Germinal center (tissue), 1 donor: ENCODE measurements around the gene SNRPN.
"Not testable (repeated sequence)": the region's sequence is repeated elsewhere in the genome, so short reads cannot be mapped to it uniquely, and the experiment has no call there.

Experiments
- DNase-seq: peaks from one replicate; pipeline ENCODE4 v3.0.0; 2012; ENCODE audit warnings: mixed read lengths, low spot score

Gene SNRPN

GRCh38 chr15:24954783-24955530 is at the start of gene SNRPN, which contains the start of gene SNURF:
TSS of gene SNRPN (plus strand) at chr15:24954987. CDS start at chr15:24974454, 19,467 bp downstream.
TSS of gene SNURF (plus strand) at chr15:24954987. CDS start at chr15:24955049, 62 bp downstream.
- peak; percentile 42 for DNase-seq

DNA sequence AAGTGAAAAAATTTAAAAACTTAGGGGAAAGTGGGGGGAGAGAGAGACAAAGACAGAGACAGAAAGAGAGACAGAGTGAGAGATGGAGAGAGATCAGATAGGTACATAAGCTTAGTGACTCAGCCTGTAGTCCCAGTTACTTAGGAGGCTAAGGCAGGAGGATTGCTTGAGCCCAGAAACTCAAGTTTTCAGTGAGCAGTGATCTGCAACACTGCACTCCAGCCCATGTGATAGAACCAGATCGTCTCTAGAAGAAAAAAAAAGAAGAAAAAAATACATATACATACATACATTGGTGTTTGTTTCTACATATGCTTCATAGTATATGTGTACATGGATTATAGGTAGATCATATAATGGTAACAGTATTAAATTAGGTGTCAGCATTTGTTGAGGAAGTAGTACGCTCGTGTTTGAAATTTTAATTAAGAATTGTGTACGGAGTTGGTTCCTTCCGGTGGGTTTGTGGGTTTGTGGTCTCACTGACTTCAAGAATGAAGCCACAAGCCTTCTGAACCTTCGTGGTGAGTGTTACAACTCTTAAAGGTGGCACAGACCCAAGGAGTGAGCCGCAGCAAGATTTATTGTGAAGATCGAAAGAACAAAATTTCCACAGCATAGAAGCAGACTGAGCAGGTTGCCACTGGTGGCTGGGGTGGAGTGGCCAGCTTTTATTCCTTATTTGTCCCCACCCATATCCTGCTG is 38.3 kb upstream of the SNRPN start:
- no peak for DNase-seq

- no peak for DNase-seq
Observed at GRCh38 chr15:24917431-24917830, 37.4 kb upstream of the SNRPN start.

GRCh38 chr15:24919446-24919845 is 35.3 kb upstream of the SNRPN start:
- DNase-seq: no peak

DNA sequence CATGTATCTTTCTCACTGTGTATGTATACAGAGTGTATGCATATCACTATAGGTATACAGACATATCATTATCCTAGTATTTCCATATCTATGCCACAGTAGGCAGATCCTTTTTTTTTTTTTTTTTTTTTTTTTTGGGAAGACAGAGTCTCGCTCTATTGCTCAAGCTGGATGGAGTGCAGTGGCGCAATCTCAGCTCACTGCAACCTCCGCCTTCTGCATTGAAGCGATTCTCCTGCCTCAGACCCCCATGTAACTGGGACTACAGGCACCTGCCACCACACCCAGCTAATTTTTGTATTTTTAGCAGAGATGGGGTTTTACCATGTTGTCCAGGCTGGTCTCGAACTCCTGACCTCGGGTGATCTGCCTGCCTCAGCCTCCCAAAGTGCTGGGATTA is 32.0 kb upstream of the SNRPN start:
- not testable (repeated sequence) for DNase-seq

DNA sequence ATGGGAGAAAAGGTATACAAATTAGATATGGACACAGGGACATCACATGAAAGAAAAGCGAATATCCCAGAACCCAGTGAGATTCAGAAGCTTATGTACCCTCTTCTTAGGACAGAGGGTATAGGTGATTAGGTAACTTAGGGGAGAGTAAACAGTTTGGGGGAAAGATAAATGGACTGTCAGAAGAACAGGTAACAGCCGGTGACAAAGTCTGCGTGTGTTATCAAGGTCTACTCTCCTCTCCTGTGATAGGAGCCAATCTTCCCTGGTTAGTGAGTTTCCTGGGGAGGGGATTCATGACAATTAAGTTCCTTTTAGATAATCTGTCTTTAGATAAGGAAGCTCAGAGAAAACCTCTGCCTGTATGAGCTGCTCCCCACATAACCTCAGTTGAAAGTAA is 30.6 kb upstream of the SNRPN start:
- DNase-seq: no peak

DNA sequence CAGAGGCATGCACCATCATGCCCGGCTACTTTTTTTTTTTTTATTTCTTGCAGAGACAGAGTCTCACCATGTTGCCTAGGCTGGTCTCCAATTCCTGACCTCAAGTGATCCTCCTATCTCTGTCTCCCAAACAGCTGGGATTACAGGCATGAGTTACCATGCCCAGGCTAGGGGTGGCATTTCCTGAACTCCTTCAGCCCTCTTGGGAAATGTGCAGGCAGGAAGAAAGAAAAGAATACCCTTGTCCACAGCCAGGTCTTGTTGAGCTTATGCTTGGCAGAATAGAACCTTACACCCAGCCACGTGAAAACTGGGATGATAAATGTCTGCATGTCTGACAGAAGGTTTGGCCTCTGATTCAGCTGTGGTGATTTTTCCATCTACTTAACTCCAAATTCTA is 30.2 kb upstream of the SNRPN start:
- no peak for DNase-seq

- DNase-seq: not testable (repeated sequence)
Observed at GRCh38 chr15:24931874-24932732, 22.7 kb upstream of the SNRPN start.

GRCh38 chr15:24933716-24934115 is 21.1 kb upstream of the SNRPN start:
- no peak for DNase-seq

GRCh38 chr15:24938224-24938623 is 16.6 kb upstream of the SNRPN start:
- not testable (repeated sequence) for DNase-seq

DNA sequence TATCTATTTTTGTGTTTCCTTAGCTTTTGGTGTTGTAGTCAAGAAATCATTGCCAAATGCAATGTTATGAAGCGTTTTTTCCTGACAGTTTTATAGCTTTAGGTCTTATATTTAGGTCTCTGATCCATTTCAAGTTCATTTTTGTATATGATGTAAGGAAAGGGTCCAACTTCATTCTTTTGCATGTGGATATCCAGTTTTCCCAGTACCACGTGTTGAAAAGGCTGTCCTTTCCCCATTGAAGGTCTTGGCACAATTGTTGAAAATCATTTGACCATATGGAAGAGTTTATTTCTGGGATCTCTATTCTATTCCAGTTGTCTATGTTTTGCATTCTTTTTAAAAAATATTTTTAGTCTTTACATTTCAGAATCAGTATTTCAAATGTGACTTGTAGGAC is 14.6 kb upstream of the SNRPN start:
- no peak for DNase-seq

DNA sequence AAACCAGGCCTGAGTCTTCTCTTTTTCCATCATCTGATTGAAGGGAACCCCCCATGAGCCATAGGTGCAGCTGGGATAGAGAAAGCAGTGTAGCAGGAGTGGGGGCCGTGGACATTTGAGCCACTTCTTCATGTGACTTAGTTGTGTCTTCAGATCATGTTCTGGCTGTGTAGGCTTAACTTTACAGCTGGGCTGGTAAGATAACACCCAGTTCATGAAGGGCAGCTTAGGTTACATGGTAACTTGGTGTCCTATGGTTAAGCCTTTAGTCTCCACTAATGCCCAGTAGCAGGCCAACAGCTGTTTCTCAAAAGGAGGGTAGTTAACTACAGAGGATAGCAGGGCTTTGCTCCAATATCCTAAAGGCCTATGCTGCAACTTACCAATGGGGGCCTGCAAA is 11.4 kb upstream of the SNRPN start:
- DNase-seq: no peak

DNA sequence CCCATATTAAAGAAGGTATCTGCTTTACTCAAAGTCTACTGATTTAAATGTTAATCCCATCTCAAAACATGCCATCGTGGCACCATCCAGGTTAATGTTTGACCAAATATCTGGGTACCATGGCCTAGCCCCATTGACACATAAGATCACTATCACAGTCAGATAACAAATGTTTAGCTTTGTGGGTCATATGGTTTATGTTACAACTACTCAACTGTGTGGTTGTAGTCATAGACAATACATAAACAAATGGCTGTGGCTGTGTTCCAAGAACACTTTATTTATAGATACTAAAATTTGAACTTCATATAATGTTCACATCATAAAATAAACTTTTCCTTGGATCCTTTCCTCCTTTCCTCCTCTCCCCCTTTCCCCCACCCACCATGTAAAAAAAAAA is 9.8 kb upstream of the SNRPN start:
- DNase-seq: no peak

DNA sequence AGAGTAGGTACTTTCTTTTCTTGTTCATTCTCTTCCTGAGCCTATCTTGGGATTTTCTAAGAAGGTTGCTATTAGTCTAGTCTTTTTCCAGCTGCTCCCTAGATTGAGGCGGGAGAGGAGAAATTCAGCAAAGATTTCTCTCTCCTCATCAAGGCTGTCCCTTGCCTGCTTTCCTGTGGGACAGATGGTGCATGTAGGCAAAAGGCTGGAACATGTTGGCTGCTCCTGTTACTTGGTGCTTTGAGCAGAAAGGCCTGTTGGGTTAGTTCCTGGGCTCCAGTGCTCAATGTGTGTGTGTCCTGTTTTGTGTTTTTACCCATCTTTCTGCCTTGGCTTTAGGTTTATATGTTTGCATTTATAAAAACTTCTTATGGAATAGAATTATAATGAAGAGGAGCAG is 9.1 kb upstream of the SNRPN start:
- no peak for DNase-seq

GRCh38 chr15:24948495-24948894 is 6.3 kb upstream of the SNRPN start:
- DNase-seq: no peak

- peak; percentile 4 for DNase-seq
Observed at GRCh38 chr15:24955531-24955921, 739 bp downstream of the SNRPN start.

GRCh38 chr15:24956111-24956838 is 1.5 kb downstream of the SNRPN start:
- DNase-seq: peak; percentile 68

DNA sequence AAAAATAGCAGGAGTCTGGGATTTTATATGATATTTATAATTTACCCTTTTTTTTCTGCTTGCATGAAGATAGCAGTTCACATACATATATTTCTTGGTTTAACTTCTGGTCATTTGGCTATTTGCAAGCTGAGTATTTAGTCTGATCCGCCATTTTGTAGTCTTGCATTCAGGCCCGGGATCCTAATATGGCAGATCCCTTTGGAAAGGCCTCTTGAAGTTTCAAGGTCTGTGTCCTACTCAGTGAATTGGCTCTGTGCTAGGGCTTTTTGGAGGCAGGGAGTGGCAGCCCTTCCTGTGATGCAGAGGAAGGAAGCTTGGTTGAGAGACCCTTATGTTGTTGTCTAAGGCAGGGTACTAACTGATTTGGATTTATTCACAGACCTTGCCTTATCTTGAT is 2.9 kb downstream of the SNRPN start:
- DNase-seq: no peak

DNA sequence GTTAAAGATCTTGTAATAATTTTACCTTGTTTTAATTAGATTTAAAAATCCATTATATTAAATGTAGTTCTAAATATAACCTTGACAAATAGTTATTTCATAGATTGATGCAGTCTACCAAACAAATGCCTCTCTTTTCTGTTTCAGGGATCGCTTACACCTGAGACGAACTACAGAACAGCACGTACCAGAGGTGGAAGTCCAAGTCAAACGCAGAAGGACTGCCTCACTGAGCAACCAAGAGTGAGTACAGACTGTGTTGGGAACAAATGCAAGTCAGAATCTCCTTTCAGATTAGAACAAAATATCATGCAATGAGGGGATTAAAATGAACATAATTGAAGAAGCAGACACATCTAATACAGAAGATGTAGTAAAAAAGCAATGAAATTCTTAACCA is 7.2 kb downstream of the SNRPN start:
- DNase-seq: no peak

DNA sequence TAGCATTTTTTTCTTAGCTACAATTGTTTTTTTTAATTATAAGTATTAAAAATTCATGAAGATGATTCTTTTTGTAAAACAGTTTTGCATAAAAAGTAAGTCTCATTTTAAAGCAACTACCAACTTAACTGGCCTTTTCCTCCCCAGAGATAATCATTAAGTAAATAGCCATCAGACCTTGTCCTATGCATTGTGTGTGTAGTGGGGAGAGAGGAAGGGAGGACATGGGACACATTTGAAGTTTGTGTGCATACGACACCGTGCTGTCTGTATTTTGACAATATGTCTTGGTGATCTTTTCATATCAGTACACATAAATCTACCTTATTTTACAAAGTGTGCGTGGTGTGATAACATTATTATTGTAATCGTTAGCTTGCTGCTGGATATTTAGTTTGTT is 8.1 kb downstream of the SNRPN start:
- DNase-seq: no peak

- no peak for DNase-seq
Observed at GRCh38 chr15:24966364-24967103, 11.7 kb downstream of the SNRPN start.
